ENCODE data around the gene FASTK.
A peak's percentile ranks its signal among the peaks of the same experiment; 100 is the strongest.

Gene FASTK

GRCh38 chr7:151080522-151081169, at the start of gene FASTK:
FASTK (minus strand) TSS chr7:151080809; CDS start chr7:151080766, 43 bp downstream.
- peak; percentile 84 for DNase-seq

- no peak for DNase-seq
Observed at GRCh38 chr7:151129960-151130591, 49.5 kb upstream of the FASTK start.

- DNase-seq = no peak
Observed at GRCh38 chr7:151129117-151129959, 48.7 kb upstream of the FASTK start.

GRCh38 chr7:151128716-151129115, 48.1 kb upstream of the FASTK start:
- DNase-seq = no peak

- DNase-seq = no peak
Observed at GRCh38 chr7:151128144-151128543, 47.5 kb upstream of the FASTK start.

GRCh38 chr7:151126491-151127137, 46.0 kb upstream of the FASTK start:
- DNase-seq = no peak

GRCh38 chr7:151125846-151126481, 45.4 kb upstream of the FASTK start:
- no peak for DNase-seq

- DNase-seq = no peak
Observed at GRCh38 chr7:151125470-151125845, 44.8 kb upstream of the FASTK start.

- no peak for DNase-seq
Observed at GRCh38 chr7:151124899-151125399, 44.3 kb upstream of the FASTK start.

GRCh38 chr7:151124481-151124880, 43.9 kb upstream of the FASTK start:
- DNase-seq = no peak

- DNase-seq = peak; percentile 48
Observed at GRCh38 chr7:151123822-151124464, 43.3 kb upstream of the FASTK start.

- no peak for DNase-seq
Observed at GRCh38 chr7:151123158-151123821, 42.7 kb upstream of the FASTK start.

- DNase-seq = no peak
Observed at GRCh38 chr7:151122796-151123157, 42.2 kb upstream of the FASTK start.

- DNase-seq = no peak
Observed at GRCh38 chr7:151122276-151122675, 41.7 kb upstream of the FASTK start.

GRCh38 chr7:151121380-151122170, 41.0 kb upstream of the FASTK start:
- no peak for DNase-seq

- no peak for DNase-seq
Observed at GRCh38 chr7:151120896-151121295, 40.3 kb upstream of the FASTK start.

- DNase-seq = no peak
Observed at GRCh38 chr7:151119902-151120301, 39.3 kb upstream of the FASTK start.

GRCh38 chr7:151119055-151119415, 38.4 kb upstream of the FASTK start:
- DNase-seq = no peak

GRCh38 chr7:151118108-151119054, 37.8 kb upstream of the FASTK start:
- DNase-seq = no peak

GRCh38 chr7:151117565-151117964, 37.0 kb upstream of the FASTK start:
- no peak for DNase-seq

Measured in NCI-H2171 (cell line).